ENCODE measurements around the gene AJAP1. TPM values are rescaled to one million over a fixed set of nuclear protein-coding genes. Genes with fewer than 3 reads are reported as not detected.

Gene AJAP1
- total RNA-seq, 1 experiment from 2014 or later, result not detected

DNA sequence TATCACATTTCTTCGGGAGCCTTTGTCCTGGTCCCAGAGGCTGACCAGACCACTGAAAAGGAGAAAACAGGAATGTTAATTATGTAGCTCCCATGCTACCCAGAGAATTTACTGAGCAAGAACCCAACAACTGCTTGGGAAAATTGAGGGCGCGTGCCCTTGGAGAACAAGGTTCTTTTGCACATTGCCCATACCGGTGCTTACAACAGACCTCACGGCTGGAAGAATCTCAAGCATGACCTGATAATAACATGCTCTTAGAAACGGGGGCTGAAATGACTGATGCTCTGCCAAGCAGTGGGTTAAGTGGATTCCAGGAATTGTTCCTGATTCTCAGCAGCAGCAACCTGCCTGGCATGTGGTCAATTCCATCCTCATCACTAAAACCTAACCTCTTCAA lies 49.3 kb upstream of the AJAP1 start:
- ChIA-PET POLR2A (no interaction called here), RAD21 (ENCODE audit: low non-redundant PET in 1 of 2, low total read pairs in 2 of 2, uncharacterized antibody in 2 of 2, unreplicated experiment in 2 of 2) (no interaction called here), CTCF (no interaction called here)
- H3K4me1 ChIP-seq (ENCODE audit: control insufficient read depth in 1 of 2, insufficient read depth in 2 of 2, low read length in 2 of 2), result no peaks in the 10 kb centered on the region
- H4K20me1 ChIP-seq (ENCODE audit: insufficient read depth), result no peaks in the 10 kb centered on the region
- H3K4me2 ChIP-seq (ENCODE audit: low read length), result no peak overlapping the region
- no peak overlapping the region for H3K9ac ChIP-seq (ENCODE audit: low read length)
- BruUV-seq (replicated peaks), result no TSS peak
- H3K4me3 ChIP-seq (replicated peaks in 1 of 2; ENCODE audit: low read depth in 1 of 2, low read length in 2 of 2), result no peak overlapping the region
- TF ChIP-seq, protein P1, sequence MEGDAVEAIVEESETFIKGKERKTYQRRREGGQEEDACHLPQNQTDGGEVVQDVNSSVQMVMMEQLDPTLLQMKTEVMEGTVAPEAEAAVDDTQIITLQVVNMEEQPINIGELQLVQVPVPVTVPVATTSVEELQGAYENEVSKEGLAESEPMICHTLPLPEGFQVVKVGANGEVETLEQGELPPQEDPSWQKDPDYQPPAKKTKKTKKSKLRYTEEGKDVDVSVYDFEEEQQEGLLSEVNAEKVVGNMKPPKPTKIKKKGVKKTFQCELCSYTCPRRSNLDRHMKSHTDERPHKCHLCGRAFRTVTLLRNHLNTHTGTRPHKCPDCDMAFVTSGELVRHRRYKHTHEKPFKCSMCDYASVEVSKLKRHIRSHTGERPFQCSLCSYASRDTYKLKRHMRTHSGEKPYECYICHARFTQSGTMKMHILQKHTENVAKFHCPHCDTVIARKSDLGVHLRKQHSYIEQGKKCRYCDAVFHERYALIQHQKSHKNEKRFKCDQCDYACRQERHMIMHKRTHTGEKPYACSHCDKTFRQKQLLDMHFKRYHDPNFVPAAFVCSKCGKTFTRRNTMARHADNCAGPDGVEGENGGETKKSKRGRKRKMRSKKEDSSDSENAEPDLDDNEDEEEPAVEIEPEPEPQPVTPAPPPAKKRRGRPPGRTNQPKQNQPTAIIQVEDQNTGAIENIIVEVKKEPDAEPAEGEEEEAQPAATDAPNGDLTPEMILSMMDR (IDR thresholded peaks at IDR 0.05 in 2 of 3, conservative IDR thresholded peaks at IDR 0.05 in 1 of 3; ENCODE audit: borderline replicate concordance in 1 of 3, insufficient read depth in 1 of 3, low read depth in 2 of 3, low read length in 2 of 3), result no peak
- TF ChIP-seq ZNF274 (IDR thresholded peaks at IDR 0.05; ENCODE audit: low read depth, low read length) (no peak), YY1 (IDR thresholded peaks at IDR 0.05; ENCODE audit: extremely low read depth, insufficient replicate concordance, low read depth, low read length) (no peak), EZH2phosphoT487 (IDR thresholded peaks at IDR 0.05; ENCODE audit: borderline replicate concordance) (no peak), EGR1 (IDR thresholded peaks at IDR 0.05; ENCODE audit: low read depth) (no peak), POLR2AphosphoS5 (IDR thresholded peaks at IDR 0.05; ENCODE audit: low read depth, low read length) (no peak), TCF7L2 (IDR thresholded peaks at IDR 0.05; ENCODE audit: borderline replicate concordance, extremely low read depth, insufficient read depth, insufficient read length) (no peak), JUND (IDR thresholded peaks at IDR 0.05) (no peak), POLR2A (IDR thresholded peaks at IDR 0.05; ENCODE audit: borderline replicate concordance, extremely low read depth, insufficient read depth, insufficient read length) (no peak), SRF (IDR thresholded peaks at IDR 0.05; ENCODE audit: low read depth) (no peak), CBX3 (IDR thresholded peaks at IDR 0.05; ENCODE audit: low read depth) (no peak), ELF1 (IDR thresholded peaks at IDR 0.05; ENCODE audit: borderline replicate concordance, low read depth) (no peak), RAD21 (IDR thresholded peaks at IDR 0.05; ENCODE audit: low read depth) (no peak)
- TF ChIP-seq, protein P2, sequence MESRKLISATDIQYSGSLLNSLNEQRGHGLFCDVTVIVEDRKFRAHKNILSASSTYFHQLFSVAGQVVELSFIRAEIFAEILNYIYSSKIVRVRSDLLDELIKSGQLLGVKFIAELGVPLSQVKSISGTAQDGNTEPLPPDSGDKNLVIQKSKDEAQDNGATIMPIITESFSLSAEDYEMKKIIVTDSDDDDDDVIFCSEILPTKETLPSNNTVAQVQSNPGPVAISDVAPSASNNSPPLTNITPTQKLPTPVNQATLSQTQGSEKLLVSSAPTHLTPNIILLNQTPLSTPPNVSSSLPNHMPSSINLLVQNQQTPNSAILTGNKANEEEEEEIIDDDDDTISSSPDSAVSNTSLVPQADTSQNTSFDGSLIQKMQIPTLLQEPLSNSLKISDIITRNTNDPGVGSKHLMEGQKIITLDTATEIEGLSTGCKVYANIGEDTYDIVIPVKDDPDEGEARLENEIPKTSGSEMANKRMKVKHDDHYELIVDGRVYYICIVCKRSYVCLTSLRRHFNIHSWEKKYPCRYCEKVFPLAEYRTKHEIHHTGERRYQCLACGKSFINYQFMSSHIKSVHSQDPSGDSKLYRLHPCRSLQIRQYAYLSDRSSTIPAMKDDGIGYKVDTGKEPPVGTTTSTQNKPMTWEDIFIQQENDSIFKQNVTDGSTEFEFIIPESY (IDR thresholded peaks at IDR 0.05; ENCODE audit: extremely low read depth, insufficient replicate concordance, low read length), result no peak
- TF ChIP-seq, protein P3, sequence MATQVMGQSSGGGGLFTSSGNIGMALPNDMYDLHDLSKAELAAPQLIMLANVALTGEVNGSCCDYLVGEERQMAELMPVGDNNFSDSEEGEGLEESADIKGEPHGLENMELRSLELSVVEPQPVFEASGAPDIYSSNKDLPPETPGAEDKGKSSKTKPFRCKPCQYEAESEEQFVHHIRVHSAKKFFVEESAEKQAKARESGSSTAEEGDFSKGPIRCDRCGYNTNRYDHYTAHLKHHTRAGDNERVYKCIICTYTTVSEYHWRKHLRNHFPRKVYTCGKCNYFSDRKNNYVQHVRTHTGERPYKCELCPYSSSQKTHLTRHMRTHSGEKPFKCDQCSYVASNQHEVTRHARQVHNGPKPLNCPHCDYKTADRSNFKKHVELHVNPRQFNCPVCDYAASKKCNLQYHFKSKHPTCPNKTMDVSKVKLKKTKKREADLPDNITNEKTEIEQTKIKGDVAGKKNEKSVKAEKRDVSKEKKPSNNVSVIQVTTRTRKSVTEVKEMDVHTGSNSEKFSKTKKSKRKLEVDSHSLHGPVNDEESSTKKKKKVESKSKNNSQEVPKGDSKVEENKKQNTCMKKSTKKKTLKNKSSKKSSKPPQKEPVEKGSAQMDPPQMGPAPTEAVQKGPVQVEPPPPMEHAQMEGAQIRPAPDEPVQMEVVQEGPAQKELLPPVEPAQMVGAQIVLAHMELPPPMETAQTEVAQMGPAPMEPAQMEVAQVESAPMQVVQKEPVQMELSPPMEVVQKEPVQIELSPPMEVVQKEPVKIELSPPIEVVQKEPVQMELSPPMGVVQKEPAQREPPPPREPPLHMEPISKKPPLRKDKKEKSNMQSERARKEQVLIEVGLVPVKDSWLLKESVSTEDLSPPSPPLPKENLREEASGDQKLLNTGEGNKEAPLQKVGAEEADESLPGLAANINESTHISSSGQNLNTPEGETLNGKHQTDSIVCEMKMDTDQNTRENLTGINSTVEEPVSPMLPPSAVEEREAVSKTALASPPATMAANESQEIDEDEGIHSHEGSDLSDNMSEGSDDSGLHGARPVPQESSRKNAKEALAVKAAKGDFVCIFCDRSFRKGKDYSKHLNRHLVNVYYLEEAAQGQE (IDR thresholded peaks at IDR 0.05; ENCODE audit: low read depth), result no peak
- TF ChIP-seq, protein P4, sequence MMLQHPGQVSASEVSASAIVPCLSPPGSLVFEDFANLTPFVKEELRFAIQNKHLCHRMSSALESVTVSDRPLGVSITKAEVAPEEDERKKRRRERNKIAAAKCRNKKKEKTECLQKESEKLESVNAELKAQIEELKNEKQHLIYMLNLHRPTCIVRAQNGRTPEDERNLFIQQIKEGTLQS (IDR thresholded peaks at IDR 0.05), result no peak
- TF ChIP-seq, protein P5, sequence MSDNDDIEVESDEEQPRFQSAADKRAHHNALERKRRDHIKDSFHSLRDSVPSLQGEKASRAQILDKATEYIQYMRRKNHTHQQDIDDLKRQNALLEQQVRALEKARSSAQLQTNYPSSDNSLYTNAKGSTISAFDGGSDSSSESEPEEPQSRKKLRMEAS (IDR thresholded peaks at IDR 0.05), result no peak
- H3K36me3 ChIP-seq (ENCODE audit: control insufficient read depth in 1 of 2, insufficient read depth in 2 of 2, low read length in 2 of 2), result no peaks in the 10 kb centered on the region
- intact Hi-C loops (cut with micrococcal nuclease), result no loop called here
- H3K27me3 ChIP-seq (ENCODE audit: insufficient read depth, low read length), result peaks cover 13% of the 10 kb centered on the region; the same call in 1 of the 2 replicates
- no peaks in the 10 kb centered on the region for H3K9me2 ChIP-seq (ENCODE audit: insufficient read depth)
- ATAC-seq (no peak), DNase-seq (ENCODE audit: low read depth, low spot score) (no peak)
- no peaks in the 10 kb centered on the region for H3K79me2 ChIP-seq (ENCODE audit: insufficient read depth, low read length)
- H3K9me3 ChIP-seq (ENCODE audit: control insufficient read depth in 1 of 2, insufficient read depth in 1 of 2, low read depth in 1 of 2, low read length in 2 of 2), result peaks cover 0 to 5% of the 10 kb centered on the region in 2 experiments; a peak in 1 of 4 replicates
- H3K27ac ChIP-seq (ENCODE audit: low read depth, low read length), result no peak overlapping the region
- no peak overlapping the region for H2AFZ ChIP-seq (ENCODE audit: low read depth, low read length, poor library complexity, severe bottlenecking)

Measured in HCT116 (cell line).